Measurements from ENCODE around the gene CD300LF. TPM values are rescaled to one million over a fixed set of nuclear protein-coding genes. Genes with fewer than 3 reads are reported as not detected.

The CD300LF gene
- total and polyA plus RNA-seq, 9 of the 15 experiments (the other 6 are each of a cell fraction or from before 2014, with no cell fraction given): not detected

- BruUV-seq (replicated peaks): no TSS peak
- no peaks in the 10 kb centered on the region; the same call in 1 of the 2 replicates for H4K20me1 ChIP-seq (replicated peaks; ENCODE audit: control insufficient read depth, insufficient read depth, low read length)
- H3K9ac ChIP-seq (ENCODE audit: insufficient read depth in 1 of 2, low read depth in 2 of 2, low read length in 2 of 2): no peak overlapping the region
- DNase-seq (ENCODE audit: extremely low read depth in 1 of 4, low spot score in 3 of 4): no peak
- ChIA-PET CTCF (ENCODE audit: low intra/inter-chr PET ratio) (no interaction called here), POLR2A (no interaction called here)
- FAIRE-seq: no peak
- H3K27me3 ChIP-seq (ENCODE audit: control insufficient read depth in 2 of 2, insufficient read depth in 2 of 2, low read length in 2 of 2): peaks cover 10 to 17% of the 10 kb centered on the region in 2 experiments; a peak in 4 of 5 replicates
- no peak overlapping the region for H2AFZ ChIP-seq (ENCODE audit: low read depth, low read length)
- H3K9me3 ChIP-seq (replicated peaks; ENCODE audit: control insufficient read depth, insufficient read depth, low read depth, low read length): no peaks in the 10 kb centered on the region
- no peaks in the 10 kb centered on the region for H3K9me1 ChIP-seq (ENCODE audit: control insufficient read depth, insufficient read depth, low read length)
- no peaks in the 10 kb centered on the region for H3K36me3 ChIP-seq (ENCODE audit: control insufficient read depth, insufficient read depth, low read length)
- WGBS (ENCODE audit: insufficient coverage, low coverage, missing lambda C conversion rate): 4% methylated on average over 1 of the region's 3 CpGs
- H3K4me1 ChIP-seq (replicated peaks in 1 of 2; ENCODE audit: control insufficient read depth in 2 of 2, insufficient read depth in 2 of 2, low read length in 2 of 2): no peaks in the 10 kb centered on the region
- no peaks in the 10 kb centered on the region for H3K79me2 ChIP-seq (ENCODE audit: control insufficient read depth, insufficient read depth, low read length)
- intact Hi-C loops (cut with micrococcal nuclease) (no loop called here), in situ Hi-C loops (cut with MboI) (no loop called here)
- no peak overlapping the region for H3K27ac ChIP-seq (ENCODE audit: extremely low read depth, low read depth, low read length)
- H3K4me2 ChIP-seq (ENCODE audit: insufficient read depth, low read length): no peak overlapping the region
- H3K4me3 ChIP-seq: no peak overlapping the region
- no peak for ATAC-seq
- TF ChIP-seq NR3C1 (CRISPR knock-in tag; IDR thresholded peaks at IDR 0.05): no peak
- TF ChIP-seq ZBTB5 (IDR thresholded peaks at IDR 0.05): no peak
- TF ChIP-seq ZMIZ1 (IDR thresholded peaks at IDR 0.05; ENCODE audit: low read depth in 2 of 2, low read length in 2 of 2): no peak
- no peak for TF ChIP-seq SMAD1 (IDR thresholded peaks at IDR 0.05; ENCODE audit: low read depth, low read length, partially characterized antibody)
- no peak for TF ChIP-seq MYC (IDR thresholded peaks at IDR 0.05; ENCODE audit: low read depth, low read length)
- TF ChIP-seq MYC (CRISPR knock-in tag; IDR thresholded peaks at IDR 0.05; ENCODE audit: borderline replicate concordance, low read depth): no peak
- no peak for TF ChIP-seq POLR2G (IDR thresholded peaks at IDR 0.05; ENCODE audit: low read depth, low read length)
- no peak for TF ChIP-seq RBM15 (IDR thresholded peaks at IDR 0.05; ENCODE audit: insufficient read depth, low read length)
- TF ChIP-seq KLF13 (tag; IDR thresholded peaks at IDR 0.05; ENCODE audit: borderline replicate concordance, low read depth): no peak
- no peak for TF ChIP-seq JUN (IDR thresholded peaks at IDR 0.05; ENCODE audit: borderline replicate concordance, low read depth, low read length)
- TF ChIP-seq JUN (CRISPR knock-in tag; IDR thresholded peaks at IDR 0.05; ENCODE audit: borderline replicate concordance): no peak
- TF ChIP-seq BRCA1 (IDR thresholded peaks at IDR 0.05): no peak
- no peak for TF ChIP-seq BRCA1 (CRISPR knock-in tag; IDR thresholded peaks at IDR 0.05)
- no peak for TF ChIP-seq ZNF277 (CRISPR knock-in tag; IDR thresholded peaks at IDR 0.05; ENCODE audit: borderline replicate concordance)
- no peak for TF ChIP-seq USF1 (CRISPR knock-in tag; IDR thresholded peaks at IDR 0.05)
- no peak for TF ChIP-seq LEF1 (IDR thresholded peaks at IDR 0.05)
Observed at GRCh38 chr17:74663561-74663960, 49.2 kb downstream of the CD300LF start.

Measured in K562 (cell line).